ENCODE data around the gene YLPM1. TPM values are rescaled to one million over a fixed set of nuclear protein-coding genes. Genes with fewer than 3 reads are reported as not detected.

YLPM1 gene
- polyA plus RNA-seq, 3 donors: 94.2 to 115 (median 98.0) TPM

GRCh38 chr14:74826574-74826973 is 63.5 kb downstream of the YLPM1 start:
- DNase-seq (ENCODE audit: extremely low read depth in 1 of 11, low read depth in 9 of 11, low spot score in 4 of 11): no peak

GRCh38 chr14:74829251-74829650 is 66.1 kb downstream of the YLPM1 start:
- no peak for DNase-seq (ENCODE audit: extremely low read depth in 1 of 11, low read depth in 9 of 11, low spot score in 4 of 11)

- no peak for DNase-seq (ENCODE audit: extremely low read depth in 1 of 11, low read depth in 9 of 11, low spot score in 4 of 11)
These were observed 69.7 kb downstream of the YLPM1 start for GRCh38 chr14:74832849-74833248.

GRCh38 chr14:74834692-74835392 is 71.7 kb downstream of the YLPM1 start:
- DNase-seq (ENCODE audit: extremely low read depth in 1 of 11, low read depth in 9 of 11, low spot score in 4 of 11): no peak

- DNase-seq (ENCODE audit: extremely low read depth in 1 of 11, low read depth in 9 of 11, low spot score in 4 of 11): no peak
These were observed 72.6 kb downstream of the YLPM1 start for GRCh38 chr14:74835645-74836250.

GRCh38 chr14:74836251-74836960 is 73.3 kb downstream of the YLPM1 start:
- no peak for DNase-seq (ENCODE audit: extremely low read depth in 1 of 11, low read depth in 9 of 11, low spot score in 4 of 11)

- no peak for DNase-seq (ENCODE audit: extremely low read depth in 1 of 11, low read depth in 9 of 11, low spot score in 4 of 11)
These were observed 75.0 kb downstream of the YLPM1 start for GRCh38 chr14:74838166-74838565.

- DNase-seq (ENCODE audit: extremely low read depth in 1 of 11, low read depth in 9 of 11, low spot score in 4 of 11): no peak
These were observed 77.5 kb downstream of the YLPM1 start for GRCh38 chr14:74840603-74841030.

- DNase-seq (ENCODE audit: extremely low read depth in 1 of 11, low read depth in 9 of 11, low spot score in 4 of 11): no peak
These were observed 78.4 kb downstream of the YLPM1 start for GRCh38 chr14:74841230-74842207.

GRCh38 chr14:74843653-74844052 is 80.5 kb downstream of the YLPM1 start:
- no peak for DNase-seq (ENCODE audit: extremely low read depth in 1 of 11, low read depth in 9 of 11, low spot score in 4 of 11)

GRCh38 chr14:74846168-74846567 is 83.1 kb downstream of the YLPM1 start:
- no peak for DNase-seq (ENCODE audit: extremely low read depth in 1 of 11, low read depth in 9 of 11, low spot score in 4 of 11)

GRCh38 chr14:74846968-74847665 is 84.0 kb downstream of the YLPM1 start:
- DNase-seq (ENCODE audit: extremely low read depth in 1 of 11, low read depth in 9 of 11, low spot score in 4 of 11): no peak

- no peak for DNase-seq (ENCODE audit: extremely low read depth in 1 of 11, low read depth in 9 of 11, low spot score in 4 of 11)
These were observed 85.7 kb downstream of the YLPM1 start for GRCh38 chr14:74848768-74849167.

GRCh38 chr14:74852922-74853530 is 89.9 kb downstream of the YLPM1 start:
- peak in 5 of 11 donors; percentile 8 to 52 (median 39) for DNase-seq (ENCODE audit: extremely low read depth in 1 of 11, low read depth in 9 of 11, low spot score in 4 of 11)

GRCh38 chr14:74853581-74853980 is 90.5 kb downstream of the YLPM1 start:
- no peak for DNase-seq (ENCODE audit: extremely low read depth in 1 of 11, low read depth in 9 of 11, low spot score in 4 of 11)

GRCh38 chr14:74855021-74855420 is 91.9 kb downstream of the YLPM1 start:
- no peak for DNase-seq (ENCODE audit: extremely low read depth in 1 of 11, low read depth in 9 of 11, low spot score in 4 of 11)

GRCh38 chr14:74855945-74856344 is 92.8 kb downstream of the YLPM1 start:
- no peak for DNase-seq (ENCODE audit: extremely low read depth in 1 of 11, low read depth in 9 of 11, low spot score in 4 of 11)

GRCh38 chr14:74856366-74856765 is 93.2 kb downstream of the YLPM1 start:
- DNase-seq (ENCODE audit: extremely low read depth in 1 of 11, low read depth in 9 of 11, low spot score in 4 of 11): no peak

Data from renal cortex interstitium (tissue), 11 donors.